ENCODE results near the gene RPLP2.

The RPLP2 gene

DNA sequence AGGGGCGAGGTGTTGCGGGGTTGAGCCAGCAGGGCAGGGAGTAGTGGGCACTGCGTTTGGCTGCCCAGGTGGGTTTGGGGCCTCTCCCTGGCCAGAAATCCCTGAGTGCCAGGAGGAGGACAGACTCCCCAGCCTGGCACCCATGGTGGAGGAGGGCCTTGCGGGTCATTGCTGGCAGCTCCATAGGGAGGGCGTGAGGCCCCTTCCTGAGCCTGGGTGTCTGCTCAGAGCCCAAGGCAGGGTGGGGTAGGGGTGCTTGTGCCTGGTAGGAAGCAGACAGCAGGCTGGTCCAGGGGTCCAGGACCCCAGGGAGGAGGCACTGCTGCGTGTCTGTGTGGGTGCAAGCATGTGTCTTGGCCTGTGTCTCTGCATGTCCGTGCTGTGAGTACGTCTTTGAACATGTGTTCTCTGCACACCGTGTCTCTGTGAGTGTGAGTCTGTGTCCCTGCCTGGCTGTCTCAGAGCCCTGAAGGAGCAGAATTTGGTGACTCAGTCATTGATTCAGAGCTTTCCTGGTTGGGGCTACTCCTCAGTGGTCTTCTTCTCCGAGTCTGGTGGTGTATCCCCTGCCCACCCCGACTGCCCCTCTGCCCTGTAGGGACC, 36.8 kb downstream of the RPLP2 start:
- in situ Hi-C loops (cut with MboI; ENCODE audit: low sequenced_read_pairs), result no loop called here

DNA sequence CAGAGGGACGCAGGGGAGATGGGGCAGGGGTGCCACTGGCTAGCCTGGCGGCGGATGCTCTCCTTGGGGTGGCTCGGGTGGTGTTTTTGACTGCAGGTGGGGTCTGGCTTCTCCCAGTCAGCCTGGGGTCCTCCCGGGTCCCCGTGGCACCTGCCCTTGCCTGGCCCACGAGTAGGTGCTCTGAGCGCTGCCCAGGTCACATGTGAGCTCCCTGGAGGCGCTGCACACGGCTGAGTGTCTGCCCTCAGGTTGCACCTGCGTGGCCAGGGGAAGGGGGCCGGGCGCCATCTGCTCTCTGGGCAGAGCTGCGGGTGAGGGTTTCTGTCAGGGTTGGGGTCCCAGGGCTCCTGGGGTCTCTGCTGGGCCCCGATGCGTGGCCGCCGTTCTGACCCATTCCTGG, 38.1 kb downstream of the RPLP2 start:
- in situ Hi-C loops (cut with MboI; ENCODE audit: low sequenced_read_pairs), result no loop called here

DNA sequence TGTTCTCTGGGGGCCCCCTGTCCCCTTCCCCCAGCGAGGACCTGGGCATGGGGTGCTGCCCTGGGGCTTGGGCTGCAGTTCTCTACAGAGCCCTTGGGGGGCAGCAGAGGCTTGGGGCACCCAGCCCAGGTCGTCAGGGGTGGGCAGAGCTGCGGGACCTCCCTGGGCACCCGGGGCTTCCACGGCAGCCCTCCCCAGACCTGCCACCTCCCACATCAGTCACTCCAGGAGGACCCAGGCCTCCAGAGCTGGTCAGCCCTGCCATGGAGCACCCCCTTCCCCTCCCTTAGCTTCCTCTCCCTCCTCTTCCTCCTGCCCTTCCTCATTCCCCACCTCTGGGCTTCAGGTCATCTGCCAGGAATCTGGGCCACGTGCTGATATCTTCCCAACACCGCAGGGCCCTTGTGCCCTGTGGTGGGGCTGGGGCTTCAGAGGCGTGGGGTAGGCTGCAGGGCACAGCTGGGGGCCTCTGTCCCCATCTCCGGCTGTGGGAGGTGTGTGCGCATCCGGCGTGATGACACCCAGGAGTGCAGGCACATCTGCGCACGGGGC, 38.7 kb downstream of the RPLP2 start:
- in situ Hi-C loops (cut with MboI; ENCODE audit: low sequenced_read_pairs), result no loop called here

DNA sequence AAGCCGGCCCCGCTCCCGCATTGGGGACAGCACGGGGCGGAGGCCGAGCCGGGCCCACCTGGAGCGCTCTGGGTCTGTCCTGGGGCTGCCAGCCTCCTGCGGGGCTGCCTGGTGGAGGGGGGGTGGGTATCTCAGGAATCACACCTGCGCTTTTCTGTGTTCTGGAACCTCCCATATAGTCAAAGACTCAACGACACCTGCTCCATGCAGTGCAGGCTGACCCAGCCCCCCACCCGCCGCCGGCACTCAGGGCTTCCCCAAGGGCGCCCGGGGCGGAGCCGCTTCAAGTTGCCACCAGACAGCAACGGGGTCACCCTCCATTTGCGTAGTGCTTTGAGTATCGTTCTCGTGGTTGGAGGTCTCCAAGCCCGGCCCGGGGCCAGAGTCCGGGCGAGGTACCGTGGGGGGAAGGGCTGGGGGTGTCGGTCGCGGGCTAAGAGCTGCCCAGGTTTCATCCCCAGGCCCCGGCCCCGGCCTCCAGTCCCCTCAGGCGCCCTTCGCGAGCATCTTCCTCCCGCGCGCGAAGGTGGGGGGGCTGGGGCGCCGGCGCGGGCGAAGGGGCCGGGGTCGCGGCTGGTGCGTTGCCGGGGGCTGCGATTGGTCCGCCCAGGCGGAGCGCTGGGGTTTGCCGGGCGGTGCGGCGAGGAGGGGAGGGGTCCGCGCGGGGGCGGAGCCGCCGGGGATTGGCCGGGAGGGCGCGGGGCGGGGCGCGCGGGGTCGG, 39.5 kb downstream of the RPLP2 start:
- in situ Hi-C loops (cut with MboI; ENCODE audit: low sequenced_read_pairs), result no loop called here

DNA sequence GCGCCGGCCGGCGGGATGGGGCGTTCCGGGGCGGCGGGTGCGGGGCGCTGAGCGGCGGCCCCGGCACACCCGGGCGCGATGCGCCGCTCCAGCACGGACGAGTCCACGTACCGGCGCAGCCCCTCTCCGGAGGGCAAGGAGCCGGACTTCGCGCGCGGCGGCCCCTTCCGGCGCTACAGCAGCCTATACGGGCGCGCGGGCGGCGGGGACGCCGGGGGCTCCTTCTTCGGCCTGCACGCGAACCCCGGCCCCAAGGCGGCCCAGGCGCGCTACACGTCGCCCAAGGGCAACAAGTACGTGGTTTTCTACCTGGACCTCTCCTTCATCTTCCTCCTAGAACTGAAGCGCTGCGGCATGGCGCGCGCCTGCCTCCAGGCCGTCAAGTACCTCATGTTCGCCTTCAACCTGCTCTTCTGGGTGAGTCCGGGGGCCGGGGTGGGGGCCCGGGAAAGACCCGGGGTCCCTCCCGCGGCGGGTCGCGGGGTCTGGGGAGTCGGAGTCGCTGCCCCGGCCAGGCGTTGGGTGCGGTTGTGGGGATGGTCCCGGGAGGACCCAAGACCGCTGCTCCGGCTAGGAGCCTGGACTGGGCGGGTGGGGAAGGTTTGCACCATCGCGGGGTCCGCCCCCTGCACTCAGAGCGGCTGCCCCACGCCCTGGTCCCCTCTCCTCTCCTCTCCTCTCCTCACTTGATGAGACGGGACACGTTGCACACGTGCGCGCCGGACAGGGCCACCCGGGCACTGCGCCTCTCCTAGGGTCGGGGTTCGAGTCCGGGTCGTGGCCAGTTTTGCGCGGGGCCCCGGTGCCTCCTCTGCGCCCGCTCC, 40.4 kb downstream of the RPLP2 start:
- in situ Hi-C loops (cut with MboI; ENCODE audit: low sequenced_read_pairs), result loop anchor here (25.0 kb wide), 1 partner anchor 187 kb away; the partner anchor contains the start of gene MUC6

DNA sequence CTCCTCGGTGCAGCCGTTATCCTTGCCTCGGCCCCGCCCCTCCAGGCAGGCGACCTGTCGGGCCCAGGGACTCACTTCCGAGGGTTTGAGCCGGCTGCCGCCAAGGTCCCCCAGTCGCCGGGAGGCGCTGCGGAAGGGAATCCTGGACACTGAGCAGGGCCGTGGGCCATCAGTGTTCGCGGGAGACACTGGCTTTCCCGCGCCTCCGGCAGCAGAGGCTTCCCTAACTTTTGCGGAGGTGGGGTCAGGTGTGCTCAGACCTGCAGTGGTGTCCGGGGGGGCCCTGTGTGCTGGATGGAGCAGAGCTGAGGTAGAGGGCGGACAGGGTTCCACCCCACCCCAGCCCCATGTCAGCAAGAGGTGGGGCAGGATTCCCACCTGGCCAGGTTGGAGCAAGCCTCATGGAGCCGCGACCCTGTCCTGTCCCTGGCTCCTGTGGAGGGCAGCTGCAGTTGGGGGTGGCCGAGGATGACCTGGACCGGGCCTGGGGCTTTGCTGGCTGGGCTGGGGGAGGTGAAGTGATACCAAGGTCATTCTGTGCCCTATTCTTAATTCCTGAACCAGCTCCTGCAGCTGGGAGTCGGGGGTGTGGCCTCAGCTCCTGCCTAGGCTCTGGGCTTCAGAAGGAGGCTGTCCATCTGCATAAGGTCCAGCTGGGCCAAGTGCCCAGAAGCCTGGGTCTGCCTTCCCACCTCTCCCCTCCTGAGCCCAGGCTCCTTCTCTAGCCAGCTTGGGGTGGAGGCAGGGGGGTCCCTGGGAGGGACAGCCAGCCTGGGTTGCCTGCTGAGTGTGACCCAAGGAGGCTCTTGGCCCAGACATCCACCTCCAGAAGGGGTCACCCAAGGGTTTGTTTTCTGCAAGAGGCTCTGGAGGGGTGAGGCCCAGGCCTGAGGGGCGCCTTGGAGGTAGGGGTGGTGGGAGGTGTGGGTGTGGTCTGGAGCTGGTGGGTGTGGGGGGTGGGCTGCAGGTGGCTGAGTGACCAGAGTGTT, 41.3 kb downstream of the RPLP2 start:
- in situ Hi-C loops (cut with MboI; ENCODE audit: low sequenced_read_pairs), result loop anchor here (25.0 kb wide), 1 partner anchor 186 kb away; the partner anchor contains the start of gene MUC6

DNA sequence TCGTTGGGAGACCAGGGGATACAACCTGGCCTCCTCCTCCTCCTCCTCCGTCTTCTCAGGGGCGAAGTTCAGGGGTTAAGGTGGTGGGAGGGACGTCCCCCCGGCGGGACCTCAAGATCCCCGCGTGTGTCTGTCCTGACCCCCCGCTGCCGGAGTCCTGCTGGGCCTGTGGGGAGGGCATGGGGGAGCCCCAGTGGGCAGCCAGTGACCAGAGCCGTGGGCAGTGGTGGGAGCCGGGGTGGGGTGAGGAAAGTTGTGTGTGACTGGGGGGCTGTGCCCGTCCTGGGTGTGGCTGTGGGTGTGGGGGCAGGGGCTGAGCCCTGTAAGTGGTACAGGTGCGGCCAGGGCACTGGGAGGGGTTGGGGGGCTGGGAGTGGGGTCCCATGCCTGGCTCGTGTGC, 43.0 kb downstream of the RPLP2 start:
- in situ Hi-C loops (cut with MboI; ENCODE audit: low sequenced_read_pairs), result loop anchor here (25.0 kb wide), 1 partner anchor 185 kb away; the partner anchor contains the start of gene MUC6

DNA sequence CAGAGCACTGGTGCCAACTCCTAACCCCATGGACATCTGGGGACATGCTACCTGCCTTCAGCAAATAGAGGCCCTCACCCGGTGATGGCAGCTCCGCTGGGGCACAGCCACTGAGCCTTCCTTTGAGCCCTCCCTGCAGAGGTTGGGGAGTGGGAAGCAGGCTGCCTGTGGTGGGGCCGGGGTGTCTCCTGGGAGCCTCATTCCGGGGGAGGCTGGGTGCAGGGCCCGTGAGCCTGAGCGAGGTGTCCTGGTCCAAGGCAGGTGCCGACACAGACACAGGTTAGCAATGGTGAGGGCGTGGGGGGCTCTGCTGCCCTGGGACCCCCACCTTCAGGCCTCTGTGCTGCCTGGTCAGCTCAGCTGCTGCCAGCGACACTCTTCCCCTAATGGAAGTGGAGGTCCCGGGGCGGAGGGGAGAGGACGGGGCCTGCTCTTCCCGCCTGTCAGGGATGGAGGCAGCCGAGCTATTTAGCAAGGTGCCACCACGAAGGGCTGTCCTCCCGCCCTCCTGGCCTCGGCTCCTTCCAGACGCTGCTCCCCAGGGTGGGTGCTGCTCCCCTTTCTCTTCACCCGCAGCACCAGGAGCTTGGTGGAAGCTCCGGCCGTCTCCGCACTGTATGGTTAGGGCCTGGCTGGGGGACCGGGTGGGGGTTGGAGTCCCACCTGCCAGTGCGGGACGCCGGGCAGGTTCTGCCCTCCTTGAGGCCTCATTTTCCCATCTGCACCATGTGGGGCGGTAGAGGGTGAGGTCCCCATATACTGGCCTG, 44.1 kb downstream of the RPLP2 start:
- in situ Hi-C loops (cut with MboI; ENCODE audit: low sequenced_read_pairs), result loop anchor here (25.0 kb wide), 1 partner anchor 183 kb away; the partner anchor contains the start of gene MUC6

DNA sequence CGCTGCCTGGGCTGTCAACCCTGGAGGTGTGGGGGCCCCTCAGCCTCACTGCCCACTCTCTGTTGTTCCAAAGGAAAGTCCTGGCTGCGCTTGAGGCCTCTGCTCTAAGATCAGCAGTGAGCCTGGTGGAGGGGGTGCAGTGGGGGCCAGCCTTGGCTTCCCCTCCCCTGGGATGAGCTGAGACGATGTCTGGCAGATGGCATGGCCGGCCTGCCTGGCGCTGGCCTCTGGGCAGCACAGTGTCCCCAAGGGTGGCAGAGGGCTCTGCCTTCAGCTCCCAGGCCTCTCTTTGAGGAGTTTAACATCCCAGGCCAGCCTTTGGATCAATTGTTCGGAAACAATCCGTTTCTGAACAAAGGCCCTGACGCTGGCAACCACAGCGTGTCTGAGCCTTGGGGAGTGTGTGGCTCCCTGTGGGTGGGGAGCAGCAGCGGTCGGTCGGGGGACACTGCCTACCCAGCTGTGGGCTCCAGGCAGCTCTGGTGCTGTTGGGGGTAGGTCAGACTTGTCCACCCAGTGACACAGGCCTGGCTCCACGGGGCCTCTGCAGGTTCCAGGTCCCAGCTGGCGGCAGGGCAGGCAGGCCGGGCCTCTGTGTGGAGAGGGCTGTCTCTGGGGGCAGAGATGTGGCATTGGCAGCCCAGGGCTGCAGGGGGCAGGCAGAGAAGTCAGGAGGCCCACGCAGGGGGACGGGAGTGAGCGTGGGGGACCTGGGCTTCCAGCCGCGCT, 45.0 kb downstream of the RPLP2 start:
- in situ Hi-C loops (cut with MboI; ENCODE audit: low sequenced_read_pairs), result loop anchor here (25.0 kb wide), 1 partner anchor 183 kb away; the partner anchor contains the start of gene MUC6

DNA sequence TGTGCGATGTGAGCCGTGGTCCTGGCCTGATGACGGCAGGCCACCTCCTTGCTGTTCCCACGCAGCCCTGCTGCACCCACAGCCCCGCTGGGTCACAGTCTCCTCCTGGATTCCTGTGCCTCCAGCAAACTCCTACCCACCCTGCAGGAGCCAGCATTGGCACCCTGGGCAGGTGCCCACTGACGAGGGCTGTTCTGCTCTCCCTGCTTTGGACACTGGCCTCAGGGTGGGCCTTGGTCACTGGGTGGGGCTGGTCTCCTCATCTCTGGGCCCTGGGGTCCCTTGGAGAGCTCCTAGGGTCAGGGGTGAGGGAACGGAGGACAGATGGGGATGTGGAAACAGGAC, 45.5 kb downstream of the RPLP2 start:
- in situ Hi-C loops (cut with MboI; ENCODE audit: low sequenced_read_pairs), result loop anchor here (25.0 kb wide), 1 partner anchor 182 kb away; the partner anchor contains the start of gene MUC6

DNA sequence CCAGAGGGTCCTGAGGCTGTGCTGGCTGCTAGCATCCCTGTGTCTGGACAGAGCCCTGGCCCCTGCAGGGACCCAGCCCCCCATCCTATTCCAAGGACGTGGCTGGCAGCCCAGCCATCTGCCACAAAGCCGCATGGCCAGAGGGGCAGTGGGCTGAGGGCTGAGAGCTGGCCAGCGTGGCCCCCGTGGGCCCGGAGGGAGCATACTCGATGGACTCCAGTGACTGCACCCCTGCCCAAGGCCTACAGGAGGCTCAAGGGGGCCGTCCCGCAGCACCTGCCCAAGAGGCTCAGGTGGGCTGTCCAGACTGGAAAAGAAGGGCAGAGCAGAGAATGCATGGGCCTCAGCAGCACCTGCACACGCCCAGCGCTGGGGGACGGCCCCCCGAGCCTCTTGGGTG, 46.0 kb downstream of the RPLP2 start:
- in situ Hi-C loops (cut with MboI; ENCODE audit: low sequenced_read_pairs), result loop anchor here (25.0 kb wide), 1 partner anchor 182 kb away; the partner anchor contains the start of gene MUC6

DNA sequence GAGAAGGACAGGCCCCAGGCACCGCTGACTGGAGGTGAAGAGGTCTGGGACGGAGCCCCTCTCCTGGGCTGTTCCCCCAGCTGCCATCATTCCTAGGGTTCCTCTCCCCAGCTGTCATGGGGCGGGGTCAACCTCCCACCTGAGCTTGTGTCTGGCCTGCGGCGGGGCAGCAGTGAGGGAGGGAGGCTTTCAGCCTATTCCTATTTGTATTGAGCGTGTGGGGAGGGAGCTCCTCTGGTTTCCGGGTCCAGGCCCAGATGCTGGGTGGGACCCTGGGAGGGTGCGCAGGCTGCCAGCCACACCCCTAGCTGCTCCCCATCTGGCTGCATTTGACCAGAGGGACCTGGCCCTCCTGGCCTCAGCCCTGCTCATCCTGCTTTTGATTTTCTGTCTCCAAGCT, 46.6 kb downstream of the RPLP2 start:
- in situ Hi-C loops (cut with MboI; ENCODE audit: low sequenced_read_pairs), result loop anchor here (25.0 kb wide), 1 partner anchor 181 kb away; the partner anchor contains the start of gene MUC6

DNA sequence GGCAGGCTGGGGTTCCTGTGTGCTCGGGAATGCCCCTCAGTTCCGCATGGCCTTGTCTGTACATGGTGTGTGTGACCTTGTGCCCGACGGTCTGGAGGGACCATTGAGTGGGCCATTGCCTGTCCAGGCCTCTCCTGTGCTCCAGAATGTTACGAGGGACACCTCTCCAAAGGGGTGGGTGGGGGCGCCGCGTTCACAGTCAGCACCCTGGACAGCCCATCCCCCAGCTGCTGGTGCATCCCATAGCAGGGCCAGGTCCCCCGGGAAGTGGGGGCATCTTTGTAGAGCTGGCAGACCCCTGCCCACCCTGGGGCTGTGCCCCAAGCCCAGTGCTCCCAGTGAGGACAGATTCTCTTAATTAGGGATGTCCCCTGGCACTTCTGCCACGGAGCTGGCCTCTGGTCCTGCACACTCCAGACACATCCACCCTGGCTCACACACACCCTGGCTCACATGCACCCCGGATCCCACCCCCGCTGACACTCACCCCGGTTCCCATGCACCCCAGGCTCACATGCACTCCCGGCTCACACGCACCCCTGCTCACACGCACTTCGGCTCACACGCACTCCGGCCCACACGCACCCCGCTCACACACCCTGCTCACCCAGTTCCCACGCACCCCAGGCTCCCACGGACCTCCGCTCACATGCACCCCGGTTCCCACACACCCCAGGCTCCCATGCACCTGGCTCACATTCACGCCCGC, 48.4 kb downstream of the RPLP2 start:
- in situ Hi-C loops (cut with MboI; ENCODE audit: low sequenced_read_pairs), result loop anchor here (25.0 kb wide), 1 partner anchor 179 kb away; the partner anchor contains the start of gene MUC6

DNA sequence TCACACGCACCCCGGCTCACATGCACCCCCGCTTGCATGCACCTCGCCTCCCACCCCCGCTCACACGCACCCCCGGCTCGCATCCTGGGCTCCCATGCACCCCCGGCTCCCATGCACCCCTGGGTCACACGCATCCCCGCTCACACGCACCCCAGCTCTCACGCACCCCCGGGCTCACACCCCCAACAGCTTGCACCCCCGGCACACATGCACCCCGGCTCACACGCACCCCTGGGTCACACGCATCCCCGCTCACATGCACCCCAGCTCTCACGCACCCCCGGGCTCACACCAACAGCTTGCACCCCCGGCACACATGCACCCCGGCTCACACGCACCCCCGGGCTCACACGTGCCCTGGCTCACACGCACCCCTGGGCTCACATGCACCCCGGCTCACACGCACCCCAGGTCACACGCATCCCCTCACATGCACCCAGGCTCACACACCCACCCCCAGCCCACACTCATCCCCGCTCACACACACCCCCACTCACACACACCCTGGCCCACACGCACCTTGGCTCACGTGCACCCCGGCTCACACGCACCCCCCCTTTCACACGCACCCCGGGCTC, 49.1 kb downstream of the RPLP2 start:
- in situ Hi-C loops (cut with MboI; ENCODE audit: low sequenced_read_pairs), result loop anchor here (25.0 kb wide), 1 partner anchor 178 kb away; the partner anchor contains the start of gene MUC6

DNA sequence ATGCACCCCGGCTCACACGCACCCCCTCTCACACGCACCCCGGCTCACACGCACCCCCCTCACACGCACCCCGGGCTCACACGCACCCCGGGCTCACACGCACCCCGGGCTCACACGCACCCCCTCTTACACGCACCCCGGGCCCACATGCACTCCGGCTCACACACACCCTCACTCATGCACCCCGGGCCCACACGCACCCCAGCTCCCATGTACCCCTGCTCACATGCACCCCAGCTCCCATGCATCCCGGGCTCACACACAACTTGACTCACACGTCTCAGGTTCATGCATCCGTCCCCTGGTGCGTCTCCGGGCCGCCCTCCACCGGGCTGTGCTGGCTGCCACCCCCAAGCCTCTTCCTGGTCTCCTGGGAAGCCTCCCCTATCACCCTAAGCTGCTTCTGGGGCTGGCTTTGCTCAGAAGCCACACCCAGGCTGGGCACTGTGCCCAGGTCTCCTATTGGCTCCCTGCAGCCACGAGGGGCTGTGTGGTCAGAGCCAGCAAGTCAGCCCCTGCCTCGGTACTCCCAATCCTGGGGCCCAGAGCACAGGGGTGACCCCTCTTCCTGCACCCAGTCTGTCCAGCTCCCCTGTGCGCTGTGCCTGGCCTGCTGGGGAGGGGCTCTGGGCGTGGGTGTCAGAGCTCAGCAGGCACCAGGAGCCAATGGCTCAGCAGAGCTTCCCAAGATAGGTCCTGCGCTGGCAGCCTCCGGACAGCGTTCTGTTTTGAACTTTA, 49.8 kb downstream of the RPLP2 start:
- in situ Hi-C loops (cut with MboI; ENCODE audit: low sequenced_read_pairs), result loop anchor here (25.0 kb wide), 1 partner anchor 178 kb away; the partner anchor contains the start of gene MUC6

Measured in HL-60/S4 treated with retinoic acid at 250 ng/mL for 4 days and 3 days (cell line).